HL-60/S4 treated with retinoic acid at 250 ng/mL for 4 days and 3 days (cell line): ENCODE data around the gene OR13C4.
"Not testable (repeated sequence)": the region's sequence is repeated elsewhere in the genome, so short reads cannot be mapped to it uniquely, and the experiment has no call there.

Source experiments
- in situ Hi-C: fragments of 300-500 bp; cut with MboI; formaldehyde crosslinking; loops from 2 replicates; pipeline ENCODE4 v1.7.0; 2022; ENCODE audit warnings: low sequenced_read_pairs

OR13C4 gene

DNA sequence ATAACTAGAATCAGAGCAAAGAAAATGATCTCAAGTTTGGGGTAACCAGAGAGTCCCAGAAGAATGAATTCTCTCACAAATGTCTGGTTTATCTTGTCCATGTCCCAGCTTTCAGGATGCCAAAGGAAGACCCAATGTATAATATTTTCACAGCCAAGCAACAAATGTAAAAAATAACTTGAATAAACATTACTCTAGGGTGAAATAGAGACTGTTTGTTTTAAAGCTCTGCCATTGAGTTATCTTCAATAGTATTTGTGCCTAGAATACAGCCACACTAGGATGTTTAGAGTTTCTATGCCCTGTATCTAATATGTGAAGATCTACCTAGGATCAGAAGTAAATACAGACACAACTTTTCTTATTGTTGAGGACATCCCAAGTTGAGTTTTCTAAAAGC, at the start of gene OR13C4:
OR13C4 (minus strand) TSS at position 101 of the 400 bp plus-strand sequence; CDS start at position 101, 0 bp downstream.
- in situ Hi-C loops, result no loop called here

DNA sequence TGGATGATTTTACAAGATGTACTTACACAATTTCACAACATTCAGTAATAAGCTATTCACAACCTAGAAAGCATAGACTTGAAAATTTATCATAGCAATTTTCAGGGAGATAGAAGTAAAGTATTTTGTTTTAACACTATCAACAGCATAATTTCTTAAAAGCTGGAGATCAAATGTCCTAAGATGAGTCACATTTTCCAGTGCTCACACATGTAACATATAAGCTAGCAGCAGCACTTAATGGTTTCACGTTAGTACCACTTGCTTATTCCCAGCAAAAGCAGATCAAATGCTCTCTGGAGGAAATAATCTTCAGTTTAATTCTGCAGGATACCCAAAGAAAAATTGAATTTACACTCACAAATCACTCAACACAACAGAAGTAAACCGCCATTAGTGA, 48.4 kb upstream of the OR13C4 start:
- in situ Hi-C loops, result no loop called here

DNA sequence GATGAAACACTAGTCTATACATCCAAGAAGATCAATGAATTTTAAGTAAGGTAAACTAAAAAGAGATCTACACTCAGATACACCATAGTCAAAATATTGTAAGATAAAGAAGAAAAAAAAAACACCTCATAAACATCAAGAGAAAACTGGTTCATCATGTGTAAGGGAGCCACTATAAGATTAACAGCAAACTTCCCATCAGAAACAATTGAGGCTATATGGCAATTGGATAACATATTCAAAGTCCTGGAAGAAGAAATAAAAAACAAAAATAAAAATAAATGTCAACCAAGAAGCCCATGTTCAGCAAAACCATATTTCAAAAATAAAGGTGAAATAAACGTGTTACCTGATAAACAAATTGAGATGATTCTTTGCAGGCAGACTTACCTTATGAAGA, 45.6 kb upstream of the OR13C4 start:
- in situ Hi-C loops, result no loop called here

DNA sequence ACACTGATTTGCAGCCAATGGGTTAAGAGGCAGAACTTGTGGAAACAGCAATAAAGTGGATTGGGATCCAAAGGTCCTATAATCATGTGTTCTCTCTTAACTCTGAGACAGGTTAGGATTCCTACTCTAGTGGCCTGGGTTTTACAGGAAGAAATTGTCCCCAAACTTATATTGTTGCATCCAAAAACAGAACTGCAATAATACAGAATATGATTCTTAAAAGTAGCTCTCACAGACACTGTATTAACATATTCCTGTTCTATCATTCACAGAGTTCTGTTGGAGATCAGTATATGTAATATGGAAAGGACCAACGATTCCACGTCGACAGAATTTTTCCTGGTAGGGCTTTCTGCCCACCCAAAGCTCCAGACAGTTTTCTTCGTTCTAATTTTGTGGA, 41.9 kb upstream of the OR13C4 start, which contains the start of gene OR13C8:
OR13C8 (plus strand) TSS at position 301 of the 400 bp plus-strand sequence; CDS start at position 301, 0 bp downstream.
- in situ Hi-C loops, result no loop called here

DNA sequence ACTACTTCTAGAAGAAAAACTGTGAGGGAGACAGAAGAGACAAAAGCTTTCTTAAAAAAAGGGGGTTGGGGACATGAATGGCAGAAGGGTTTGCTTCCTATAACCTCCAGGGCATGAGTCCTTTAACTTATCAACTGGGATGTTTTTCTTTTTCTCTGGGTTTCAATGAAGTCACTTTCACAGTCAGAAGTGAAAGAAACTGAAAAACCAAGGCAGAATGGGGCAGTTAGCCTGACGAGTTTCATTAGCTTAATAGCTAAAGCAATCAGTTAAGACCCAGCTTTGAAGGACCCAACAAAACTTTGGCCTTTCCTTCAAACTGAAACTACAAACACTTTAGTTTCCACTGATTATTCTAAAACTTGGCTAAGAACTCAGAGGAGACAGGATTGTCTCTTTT, 37.3 kb upstream of the OR13C4 start:
- in situ Hi-C loops, result no loop called here

DNA sequence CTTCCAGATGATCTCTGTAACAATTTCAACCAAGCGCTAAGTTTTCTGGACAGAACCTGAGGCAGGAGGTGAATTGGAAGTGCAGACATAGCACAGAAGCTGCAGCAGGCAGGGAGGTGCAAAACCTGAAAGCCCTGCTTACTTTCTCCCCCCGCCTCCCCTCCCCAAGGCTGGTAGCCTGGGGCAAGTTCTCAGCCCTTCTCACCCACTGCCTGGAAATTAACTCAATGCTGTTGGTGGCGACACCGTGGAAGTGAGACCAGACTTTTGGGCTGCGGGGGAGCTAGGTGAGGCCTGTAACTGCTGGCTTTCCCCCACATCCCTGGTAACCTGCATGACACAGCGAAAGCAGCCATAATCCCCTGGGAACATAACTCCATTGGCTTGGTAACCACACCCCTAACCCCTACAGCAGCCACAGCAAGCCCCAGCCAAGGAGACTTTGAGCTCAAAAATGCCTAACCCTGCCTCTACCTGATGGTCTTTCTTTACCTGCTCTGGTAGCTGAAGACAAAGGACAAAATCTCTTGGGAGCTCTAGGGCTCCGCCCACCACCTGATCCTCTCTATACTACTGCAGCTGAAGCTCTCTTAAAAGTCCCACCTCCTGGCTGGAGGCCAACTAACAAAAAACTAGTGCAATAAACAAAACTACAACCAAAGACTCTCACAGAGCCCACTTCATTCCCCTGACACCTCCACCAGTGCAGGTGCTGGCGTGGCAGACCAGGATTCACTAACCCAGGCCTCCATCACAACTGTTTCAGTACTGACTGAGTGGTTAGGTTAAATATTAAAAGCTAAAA, 30.0 kb upstream of the OR13C4 start:
- in situ Hi-C loops, result no loop called here

DNA sequence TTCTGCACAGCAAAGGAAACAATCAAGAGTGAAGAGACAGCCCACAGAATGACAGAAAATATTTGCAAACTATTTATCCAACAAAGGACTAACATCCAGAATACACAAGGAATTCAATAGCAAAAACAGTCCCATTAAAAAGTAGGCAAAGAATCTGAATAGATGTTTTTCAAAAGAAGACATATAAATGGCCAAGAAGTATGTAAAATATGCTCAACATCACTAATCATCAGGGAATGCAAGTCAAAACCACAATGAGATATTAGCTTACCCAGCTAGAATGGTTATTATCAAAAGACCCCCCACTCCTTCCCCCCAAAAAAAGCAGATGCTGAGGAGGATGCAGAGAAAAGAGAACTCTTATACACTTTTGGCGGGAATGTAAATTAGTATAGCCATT, 28.5 kb upstream of the OR13C4 start:
- in situ Hi-C loops, result no loop called here

DNA sequence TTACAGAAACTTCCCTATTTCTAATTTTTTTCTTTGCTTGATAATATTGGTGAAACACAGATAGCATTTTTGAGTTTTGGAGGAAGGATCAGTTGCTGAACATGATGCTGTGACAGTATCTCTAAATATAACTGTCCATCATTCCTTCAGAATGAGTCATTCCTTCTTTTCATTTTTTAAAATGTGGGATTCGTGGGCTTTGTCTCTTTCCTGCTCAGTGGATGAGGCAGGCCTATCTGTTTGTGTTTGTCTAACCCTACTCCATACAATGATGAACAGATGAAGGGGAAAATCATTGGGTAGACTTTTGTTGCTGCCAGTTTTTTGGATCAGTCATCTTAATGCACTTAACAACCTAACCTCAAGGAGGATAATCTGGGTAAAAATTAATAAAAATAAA, 26.3 kb upstream of the OR13C4 start:
- in situ Hi-C loops, result no loop called here

DNA sequence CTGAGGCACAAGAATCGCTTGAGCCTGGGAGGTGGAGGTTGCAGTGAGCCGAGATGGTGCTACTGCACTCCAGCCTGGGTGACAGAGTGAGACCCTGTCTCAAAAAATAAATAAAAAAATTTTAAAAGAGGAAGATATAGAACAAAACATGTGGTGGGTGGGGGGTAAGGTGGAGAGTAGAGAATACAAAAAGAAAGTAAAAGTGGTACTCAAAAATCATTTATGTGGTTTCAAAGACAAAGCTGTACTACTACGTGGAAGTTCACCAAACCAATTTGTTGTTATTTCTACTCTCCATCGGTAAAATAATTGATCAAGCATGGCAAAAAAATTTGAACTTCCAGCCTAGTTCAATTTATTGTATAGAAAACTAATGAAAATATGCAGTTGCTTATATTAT, 17.6 kb upstream of the OR13C4 start:
- in situ Hi-C loops, result no loop called here

DNA sequence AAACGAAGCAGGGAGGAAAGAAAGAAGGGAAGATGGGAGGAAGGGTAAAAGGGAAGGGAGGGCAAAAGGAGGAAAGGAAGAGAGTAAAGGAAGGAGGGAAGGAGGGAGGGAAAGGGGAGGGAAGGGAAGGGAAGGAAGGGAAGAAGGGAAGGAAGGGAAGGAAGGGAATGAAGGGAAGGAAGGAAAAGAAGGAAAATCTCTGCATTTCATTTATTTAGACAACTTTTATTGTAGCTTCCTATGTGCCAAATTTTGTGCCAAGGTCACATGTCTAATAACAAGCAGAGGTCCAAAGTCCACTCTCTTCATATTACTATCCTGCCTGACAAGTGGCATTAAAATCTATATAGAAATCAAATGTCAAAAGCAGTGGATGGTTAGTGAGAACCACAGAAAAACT, 12.3 kb upstream of the OR13C4 start:
- in situ Hi-C loops, result no loop called here

DNA sequence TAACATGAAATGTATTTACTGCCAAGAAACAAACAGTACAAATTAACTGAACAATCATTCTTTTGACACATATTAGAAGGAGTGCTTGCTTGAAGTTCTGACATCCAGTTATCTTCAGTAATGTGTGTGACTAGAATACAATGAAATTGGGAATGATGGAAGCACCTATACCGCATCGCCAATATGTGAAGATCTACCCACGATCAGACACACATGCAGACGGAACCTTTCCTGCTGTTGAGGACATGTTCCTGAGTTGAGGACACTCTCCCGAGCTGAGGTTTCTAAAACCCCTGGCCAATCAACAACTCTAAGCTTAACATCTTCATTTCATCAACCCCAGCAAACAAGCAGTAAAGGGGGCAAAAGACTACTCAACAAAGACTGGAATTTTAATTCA, 9.7 kb upstream of the OR13C4 start, which contains the start of gene OR13C3:
OR13C3 (minus strand) TSS at position 101 of the 400 bp plus-strand sequence. CDS start 133 bp downstream, outside the sequence.
- in situ Hi-C loops, result no loop called here

DNA sequence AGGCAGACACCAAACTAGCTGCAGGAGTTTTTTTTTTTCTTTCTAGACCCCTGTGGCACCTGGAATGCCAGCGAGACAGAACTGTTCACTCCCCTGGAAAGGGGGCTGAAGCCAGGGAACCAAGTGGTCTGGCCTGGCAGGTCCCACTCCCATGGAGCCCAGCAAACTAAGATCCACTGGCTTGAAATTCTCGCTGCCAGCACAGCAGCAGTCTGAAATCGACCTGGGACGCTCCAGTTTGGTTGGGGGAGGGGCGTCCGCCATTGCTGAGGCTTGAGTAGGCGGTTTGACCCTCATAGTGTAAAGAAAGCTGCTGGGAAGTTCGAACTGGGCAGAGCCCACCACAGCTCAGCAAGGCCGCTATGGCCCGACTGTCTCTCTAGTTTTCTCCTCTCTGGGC, 6.8 kb downstream of the OR13C4 start:
- in situ Hi-C loops, result not testable (repeated sequence)

DNA sequence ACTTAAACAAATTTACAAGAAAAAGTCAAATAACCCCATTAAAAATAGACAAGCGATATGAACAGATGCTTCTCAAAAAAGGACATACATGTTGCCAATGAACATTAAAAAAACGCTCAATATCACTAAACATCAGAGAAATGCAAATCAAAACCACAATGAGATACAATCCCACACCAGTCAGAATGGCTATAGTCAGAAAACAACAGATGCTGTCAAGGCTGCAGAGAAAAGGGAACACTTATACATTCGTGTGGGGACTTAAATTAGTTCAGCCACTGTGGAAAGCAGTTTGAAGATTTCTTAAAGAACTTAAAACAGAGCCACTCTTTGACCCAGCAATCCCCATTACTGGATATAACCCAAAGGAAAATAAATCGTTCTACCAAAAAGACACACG, 12.1 kb downstream of the OR13C4 start:
- in situ Hi-C loops, result no loop called here

DNA sequence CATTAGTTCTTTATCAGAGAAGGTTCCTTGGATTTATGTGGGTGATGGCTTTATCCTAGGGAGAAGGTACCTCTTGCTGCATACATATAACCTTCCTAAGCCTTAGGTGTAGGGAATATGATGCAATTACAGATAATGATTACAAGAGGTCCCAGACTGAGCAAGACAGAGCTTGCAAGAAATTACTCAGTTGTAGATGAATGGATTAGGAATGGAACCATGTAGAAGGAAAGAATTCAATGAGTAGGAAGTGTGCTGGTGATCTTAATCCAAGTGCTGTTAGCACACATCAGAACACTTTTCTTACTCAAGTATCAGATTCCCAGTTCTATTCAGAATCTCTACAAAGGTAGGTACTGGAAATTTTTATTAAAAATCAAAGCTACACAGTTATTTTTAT, 20.4 kb downstream of the OR13C4 start:
- in situ Hi-C loops, result no loop called here

DNA sequence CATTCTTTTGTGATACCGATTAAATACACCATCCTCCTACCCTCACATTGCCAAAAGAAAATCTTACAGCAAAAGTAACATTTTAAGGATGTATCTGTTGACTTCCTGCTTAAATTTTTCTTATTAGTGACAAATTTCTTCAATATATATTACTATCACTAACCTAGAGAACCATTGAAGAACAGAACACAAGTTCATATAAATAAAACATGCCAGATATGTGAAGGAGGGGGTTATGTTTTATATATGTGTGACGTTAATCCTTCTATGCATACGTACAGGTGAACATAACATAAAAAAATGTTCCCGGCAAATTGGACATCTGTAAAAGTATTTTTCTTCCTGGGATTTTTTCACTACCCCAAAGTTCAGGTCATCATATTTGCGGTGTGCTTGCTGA, 23.0 kb downstream of the OR13C4 start, which contains the start of gene OR13F1:
OR13F1 (plus strand) TSS at position 301 of the 400 bp plus-strand sequence; CDS start at position 301, 0 bp downstream.
- in situ Hi-C loops, result no loop called here

DNA sequence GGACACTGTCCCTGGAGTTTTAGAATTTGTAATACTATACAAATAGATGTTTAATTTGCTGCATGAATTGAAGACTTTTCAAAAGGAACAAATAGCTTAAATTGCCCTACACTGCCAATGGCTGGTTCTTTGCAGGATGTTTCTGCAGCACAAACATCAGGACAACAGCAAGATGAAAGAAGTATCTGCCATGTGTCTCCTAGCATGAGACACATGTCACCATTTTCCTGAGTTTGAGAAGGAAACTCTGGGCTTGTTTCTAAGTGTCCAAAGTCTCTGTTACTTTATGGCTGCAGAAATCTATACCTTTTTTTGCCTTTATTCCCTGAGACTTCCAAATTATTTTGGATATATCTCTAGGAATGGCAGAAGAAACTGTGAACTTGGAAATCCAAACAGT, 23.6 kb downstream of the OR13C4 start:
- in situ Hi-C loops, result no loop called here

DNA sequence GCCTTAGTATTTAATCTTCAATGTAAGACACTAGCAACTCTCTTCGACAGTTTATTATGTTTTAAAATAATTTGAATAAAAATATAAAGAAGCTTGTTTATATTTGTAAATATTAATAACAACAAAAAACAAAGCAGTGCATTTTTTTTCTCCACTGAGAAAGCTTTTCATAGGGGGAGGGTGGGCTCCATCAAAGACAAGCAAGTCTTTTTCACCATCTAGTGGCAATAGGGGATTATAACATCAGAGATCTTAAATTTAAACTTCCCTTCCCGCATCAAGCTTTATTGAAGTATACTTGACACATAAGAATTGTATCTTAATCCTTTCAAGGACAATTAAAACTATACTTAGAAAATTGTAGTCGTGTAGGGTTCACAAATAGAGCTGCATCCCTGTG, 32.2 kb downstream of the OR13C4 start:
- in situ Hi-C loops, result no loop called here

DNA sequence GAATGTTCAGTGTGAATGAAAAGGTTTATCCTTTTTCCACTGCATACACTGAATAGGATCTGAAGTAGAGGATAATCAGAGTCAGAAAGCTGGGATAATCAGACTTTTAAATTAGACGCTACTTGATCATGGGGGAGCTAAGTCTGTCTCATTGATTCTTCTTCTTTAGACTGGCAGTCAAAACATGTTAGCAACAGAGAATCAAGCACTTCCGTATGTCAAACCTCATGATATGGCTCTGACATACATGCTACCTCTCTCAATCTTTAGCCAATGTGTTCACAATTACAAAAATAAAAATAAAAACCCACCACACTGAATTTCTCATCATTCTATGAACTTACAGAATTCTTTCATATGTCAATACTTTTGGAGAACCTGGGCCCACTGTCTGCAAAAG, 42.0 kb downstream of the OR13C4 start:
- in situ Hi-C loops, result no loop called here

DNA sequence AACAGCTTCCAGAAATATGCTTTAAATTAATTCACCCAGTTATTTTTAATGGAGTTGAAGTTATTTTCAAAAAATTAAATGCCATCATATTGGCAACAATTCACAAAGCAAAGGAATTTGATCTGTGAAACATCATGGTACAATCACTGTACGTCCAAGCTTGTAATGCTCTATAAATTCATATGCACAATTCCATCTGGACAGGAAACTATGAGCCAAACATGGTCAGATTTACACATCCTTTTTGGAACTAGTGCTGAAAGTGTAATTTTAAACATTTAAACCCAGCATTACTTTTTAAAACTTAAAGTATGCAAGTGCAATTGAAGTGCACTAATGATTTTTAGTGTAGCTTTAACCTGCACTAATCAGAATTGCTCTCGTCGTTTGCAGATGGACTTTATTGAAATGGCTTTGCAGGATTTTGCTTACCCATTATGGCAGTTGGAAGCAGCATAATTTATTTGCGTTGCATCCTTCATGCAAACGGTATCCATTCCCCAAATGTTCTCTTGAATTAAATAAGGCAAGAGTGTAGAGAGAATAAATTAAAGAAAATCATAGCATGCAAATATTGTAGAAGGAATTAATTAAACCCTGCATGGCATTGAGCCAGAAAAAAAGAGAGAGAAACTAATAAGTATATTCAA, 44.0 kb downstream of the OR13C4 start:
- in situ Hi-C loops, result no loop called here
